Activated T-cell treated with anti-CD3 and anti-CD28 coated beads, Interleukin-2, amount 50 U/mL, for 24 hours (primary cell): ENCODE data around the gene STIM1.
A peak's percentile ranks its signal among the peaks of the same experiment; 100 is the strongest.

Source experiments
- DNase-seq: peaks from one replicate; pipeline ENCODE4 v3.0.0-alpha.2; 2020
- H3K27ac Mint-ChIP-seq: 2 replicates; pipeline ENCODE4 v1.8.0; 2020; ENCODE audit warnings: mild to moderate bottlenecking, mixed read lengths
- H3K27me3 Mint-ChIP-seq: 2 replicates; pipeline ENCODE4 v1.8.0; 2020; ENCODE audit warnings: mixed read lengths
- H3K36me3 Mint-ChIP-seq: 2 replicates; pipeline ENCODE4 v1.8.0; 2020; ENCODE audit warnings: low read depth, mixed read lengths
- H3K4me1 Mint-ChIP-seq: 2 replicates; pipeline ENCODE4 v1.8.0; 2020; ENCODE audit warnings: low read depth, mixed read lengths
- H3K4me3 Mint-ChIP-seq: 2 replicates; pipeline ENCODE4 v1.8.0; 2020; ENCODE audit warnings: mild to moderate bottlenecking, moderate library complexity, mixed read lengths
- H3K9me3 Mint-ChIP-seq: 2 replicates; pipeline ENCODE4 v1.8.0; 2020; ENCODE audit warnings: mixed read lengths

Gene STIM1

DNA sequence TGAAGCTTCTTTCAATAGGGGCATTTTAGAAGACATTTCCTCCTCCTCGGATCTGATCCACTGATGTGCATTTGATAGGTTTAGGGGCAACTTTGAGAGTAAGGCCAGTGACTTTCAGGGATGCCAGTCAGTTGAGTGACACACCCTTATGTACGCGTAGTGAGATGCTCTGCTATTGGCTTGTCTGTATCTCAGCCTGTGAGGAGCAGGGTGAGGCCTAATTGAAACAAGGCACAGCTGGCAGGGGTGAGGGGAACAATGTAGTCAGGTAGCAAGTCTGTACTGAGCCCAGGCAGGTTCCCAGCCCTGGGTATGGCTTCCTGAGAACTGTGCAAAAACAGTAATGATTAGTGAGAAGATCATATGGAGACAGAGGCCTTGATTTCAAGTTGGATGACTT lies 61.5 kb downstream of the STIM1 start:
- no peaks in the 10 kb centered on the region for H3K9me3 Mint-ChIP-seq
- peaks cover 10% of the 10 kb centered on the region for H3K36me3 Mint-ChIP-seq
- H3K4me3 Mint-ChIP-seq: no peak overlapping the region
- H3K27ac Mint-ChIP-seq: peak overlapping the region; percentile 82
- DNase-seq: peak; percentile 44
- H3K4me1 Mint-ChIP-seq: peaks cover 78% of the 10 kb centered on the region
- no peaks in the 10 kb centered on the region for H3K27me3 Mint-ChIP-seq

DNA sequence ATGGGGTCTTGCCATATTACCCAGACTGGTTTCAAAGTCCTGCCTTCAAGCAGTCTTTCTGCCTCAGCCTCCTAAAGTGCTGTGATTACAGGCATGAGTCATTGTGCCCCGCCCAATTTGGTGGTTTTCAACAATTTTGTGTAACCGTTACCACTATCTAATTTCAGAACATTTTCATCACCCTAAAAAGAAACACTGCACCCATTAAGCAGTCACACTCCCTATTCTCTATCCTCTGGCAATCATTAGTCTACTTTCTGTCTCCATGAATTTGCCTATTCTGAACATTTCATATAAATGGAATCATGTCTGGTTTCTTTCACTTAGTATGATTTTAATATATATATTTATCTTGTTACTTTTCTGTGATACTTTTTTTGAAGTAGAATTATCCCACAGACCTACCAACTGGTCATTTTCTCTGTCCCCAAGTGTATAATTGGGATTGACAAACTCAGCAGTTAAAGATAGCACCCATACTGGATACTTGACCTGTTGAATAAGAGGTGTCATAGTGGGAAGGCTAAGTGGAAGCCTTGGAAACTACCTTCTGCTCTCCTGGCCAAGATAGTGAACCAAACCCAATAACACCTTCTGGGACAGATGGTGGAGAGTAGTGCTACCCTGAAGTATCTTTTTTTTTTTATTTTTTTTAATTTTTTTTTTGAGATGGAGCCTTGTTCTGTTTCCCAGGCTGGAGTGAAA lies 64.8 kb downstream of the STIM1 start:
- H3K36me3 Mint-ChIP-seq: peaks cover 14% of the 10 kb centered on the region
- peak overlapping the region; percentile 30 for H3K4me3 Mint-ChIP-seq
- peaks cover 66% of the 10 kb centered on the region for H3K4me1 Mint-ChIP-seq
- DNase-seq: peak; percentile 69
- no peaks in the 10 kb centered on the region for H3K27me3 Mint-ChIP-seq
- peak overlapping the region; percentile 85 for H3K27ac Mint-ChIP-seq
- no peaks in the 10 kb centered on the region for H3K9me3 Mint-ChIP-seq

DNA sequence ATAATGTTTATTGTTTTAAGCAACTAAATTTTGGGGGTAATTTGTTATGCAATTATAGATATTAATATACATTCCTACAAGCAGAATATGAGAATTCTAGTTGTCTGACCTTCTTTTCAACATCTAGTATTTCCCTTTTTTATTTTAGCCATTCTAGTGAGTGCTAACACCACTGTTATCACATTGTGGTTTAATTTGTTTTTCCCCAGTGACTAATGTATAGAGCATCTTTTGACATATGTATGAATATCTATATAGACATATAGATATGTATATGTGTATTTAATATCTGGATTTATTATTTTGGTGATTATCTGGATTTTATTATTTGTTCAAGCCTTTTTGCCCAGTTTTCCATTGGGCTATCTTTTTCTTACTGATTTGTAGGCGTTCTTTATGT lies 66.6 kb downstream of the STIM1 start:
- H3K4me1 Mint-ChIP-seq: peaks cover 64% of the 10 kb centered on the region

DNA sequence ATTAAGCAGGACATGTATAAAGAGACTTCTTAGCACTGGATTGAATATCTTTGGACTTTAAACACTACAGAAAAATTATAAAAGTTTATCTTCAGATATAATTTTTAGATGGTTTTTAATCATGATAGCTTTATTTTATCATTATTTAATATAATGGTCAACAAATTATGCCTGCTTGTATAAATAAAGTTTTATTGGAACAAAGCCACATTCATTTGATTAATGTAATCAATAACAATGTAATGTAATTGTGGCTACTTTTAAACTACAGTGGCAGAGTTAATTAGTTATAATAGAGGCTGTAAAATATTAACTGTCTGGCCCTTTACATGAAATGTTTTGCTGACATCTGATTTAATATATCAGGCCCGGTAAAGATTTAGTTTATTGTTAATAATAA lies 70.0 kb downstream of the STIM1 start:
- H3K4me3 Mint-ChIP-seq: no peak overlapping the region
- H3K27me3 Mint-ChIP-seq: no peaks in the 10 kb centered on the region
- no peak overlapping the region for H3K27ac Mint-ChIP-seq
- H3K9me3 Mint-ChIP-seq: no peaks in the 10 kb centered on the region
- no peak for DNase-seq
- H3K4me1 Mint-ChIP-seq: peaks cover 53% of the 10 kb centered on the region
- H3K36me3 Mint-ChIP-seq: peaks cover 10% of the 10 kb centered on the region

More for the DNA sequence above, 66.6 kb downstream of the STIM1 start:
- no peak overlapping the region for H3K4me3 Mint-ChIP-seq
- H3K27ac Mint-ChIP-seq: no peak overlapping the region
- DNase-seq: no peak
- no peaks in the 10 kb centered on the region for H3K9me3 Mint-ChIP-seq
- peaks cover 11% of the 10 kb centered on the region for H3K36me3 Mint-ChIP-seq
- H3K27me3 Mint-ChIP-seq: no peaks in the 10 kb centered on the region

DNA sequence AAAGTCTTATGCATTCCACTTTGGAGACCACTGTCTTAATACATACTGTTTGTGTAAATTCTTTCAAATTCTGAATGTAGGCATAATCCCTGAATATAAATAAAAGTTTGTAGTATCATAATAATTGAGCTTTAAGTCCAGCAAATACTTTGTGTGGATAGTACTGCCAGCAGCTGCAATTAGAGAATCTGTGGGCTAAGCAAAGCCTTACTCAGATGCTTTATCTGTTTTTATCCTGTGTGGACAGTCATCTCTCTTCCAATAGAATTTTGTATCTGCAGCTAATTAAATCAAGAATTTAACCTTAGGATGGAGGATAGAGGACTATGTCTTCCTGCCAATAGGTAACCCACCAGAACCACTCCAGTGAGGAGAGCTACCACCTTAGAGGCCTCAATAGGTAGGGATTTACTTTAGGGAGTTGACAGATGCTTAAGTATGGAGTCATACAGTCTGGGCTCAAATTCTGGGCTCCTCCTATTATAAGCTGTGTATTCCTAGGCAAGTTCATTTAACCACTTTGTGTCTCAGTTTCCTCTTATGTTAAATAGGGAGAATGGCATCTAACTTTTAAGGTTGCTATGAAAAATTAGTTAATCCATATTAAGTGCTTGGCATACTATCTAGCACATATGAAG lies 71.1 kb downstream of the STIM1 start:
- Mint-ChIP-seq H3K27ac (peak overlapping the region; percentile 11), H3K4me3 (no peak overlapping the region), H3K27me3 (no peaks in the 10 kb centered on the region), H3K4me1 (peaks cover 49% of the 10 kb centered on the region), H3K36me3 (peaks cover 10% of the 10 kb centered on the region), H3K9me3 (no peaks in the 10 kb centered on the region)
- no peak for DNase-seq

DNA sequence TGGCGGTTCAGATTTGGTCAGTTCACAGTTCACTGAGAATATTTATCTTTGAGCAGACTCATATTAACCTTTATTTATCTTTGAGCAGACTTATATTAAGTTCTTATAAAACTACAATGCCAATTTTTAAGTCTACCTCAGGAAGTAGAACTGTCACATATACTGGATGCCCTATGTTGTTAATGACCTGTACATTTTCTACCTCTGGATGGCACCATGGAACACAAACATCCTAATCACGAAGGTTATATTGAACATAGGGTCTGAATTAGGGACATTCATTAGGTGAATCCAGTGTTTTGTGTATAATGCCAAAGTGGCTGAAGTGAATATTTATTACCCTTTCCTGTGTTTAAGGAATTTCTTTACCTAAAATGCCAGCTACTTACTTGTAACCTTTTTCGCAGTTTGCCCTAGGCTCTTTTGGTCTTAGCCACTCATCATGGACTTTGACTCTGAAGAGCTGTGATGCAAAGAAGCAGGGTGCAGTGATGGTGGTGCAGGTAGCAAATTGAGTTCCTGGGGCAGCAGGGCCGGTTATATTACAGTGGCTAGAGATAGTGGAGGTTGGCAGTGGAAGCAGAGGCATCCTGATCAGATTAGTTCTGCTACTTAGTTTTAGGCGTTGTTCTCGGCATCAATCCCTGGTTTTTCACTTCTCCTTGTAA lies 71.8 kb downstream of the STIM1 start:
- Mint-ChIP-seq H3K36me3 (peaks cover 10% of the 10 kb centered on the region), H3K4me3 (no peak overlapping the region), H3K27ac (no peak overlapping the region), H3K9me3 (no peaks in the 10 kb centered on the region), H3K4me1 (peaks cover 43% of the 10 kb centered on the region), H3K27me3 (no peaks in the 10 kb centered on the region)
- no peak for DNase-seq

DNA sequence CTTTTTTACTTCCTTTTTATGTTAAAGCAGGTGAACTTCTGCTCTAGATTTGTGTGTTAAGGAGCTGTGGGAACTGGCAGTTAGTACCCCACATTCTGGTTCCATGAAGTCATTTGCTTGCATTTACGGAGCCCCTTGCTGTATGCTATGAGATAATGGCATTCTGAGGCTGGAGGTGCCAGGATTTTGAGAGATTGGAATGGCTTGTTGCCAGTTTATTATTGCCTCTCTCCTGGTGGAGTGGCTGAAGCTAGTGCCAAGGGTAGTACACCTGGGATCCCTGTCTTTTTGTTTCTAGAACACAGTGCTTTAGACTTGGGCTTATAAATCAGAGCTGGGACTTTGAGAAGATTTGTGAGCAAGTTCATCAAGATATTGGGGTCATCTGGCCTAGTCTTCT lies 73.8 kb downstream of the STIM1 start:
- Mint-ChIP-seq H3K4me1 (peaks cover 51% of the 10 kb centered on the region), H3K9me3 (no peaks in the 10 kb centered on the region), H3K4me3 (no peak overlapping the region), H3K27me3 (no peaks in the 10 kb centered on the region), H3K27ac (peak overlapping the region; percentile 27), H3K36me3 (peaks cover 6% of the 10 kb centered on the region)
- no peak for DNase-seq

DNA sequence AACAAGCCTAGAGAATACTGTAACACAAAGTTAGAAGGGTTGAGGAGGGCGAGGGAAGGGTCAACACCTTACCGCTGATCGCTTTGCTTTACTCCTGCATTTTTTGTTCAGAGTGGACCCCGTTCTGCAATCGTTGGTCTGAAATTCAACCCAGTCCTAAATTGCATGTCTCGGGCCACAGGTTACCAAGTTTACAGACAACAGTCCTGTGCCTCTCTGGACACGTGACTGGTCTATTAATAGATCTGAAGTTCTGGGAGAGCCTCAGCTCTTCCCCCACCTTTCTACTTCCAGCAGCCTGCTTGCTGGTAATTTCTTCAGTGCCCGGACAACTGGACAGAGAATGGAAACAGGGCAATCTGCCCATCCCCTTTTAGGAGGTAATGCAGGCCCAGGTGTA lies 74.2 kb downstream of the STIM1 start:
- Mint-ChIP-seq H3K4me3 (no peak overlapping the region), H3K27ac (peak overlapping the region; percentile 27), H3K9me3 (no peaks in the 10 kb centered on the region), H3K4me1 (peaks cover 55% of the 10 kb centered on the region), H3K27me3 (no peaks in the 10 kb centered on the region), H3K36me3 (peaks cover 6% of the 10 kb centered on the region)
- DNase-seq: no peak

DNA sequence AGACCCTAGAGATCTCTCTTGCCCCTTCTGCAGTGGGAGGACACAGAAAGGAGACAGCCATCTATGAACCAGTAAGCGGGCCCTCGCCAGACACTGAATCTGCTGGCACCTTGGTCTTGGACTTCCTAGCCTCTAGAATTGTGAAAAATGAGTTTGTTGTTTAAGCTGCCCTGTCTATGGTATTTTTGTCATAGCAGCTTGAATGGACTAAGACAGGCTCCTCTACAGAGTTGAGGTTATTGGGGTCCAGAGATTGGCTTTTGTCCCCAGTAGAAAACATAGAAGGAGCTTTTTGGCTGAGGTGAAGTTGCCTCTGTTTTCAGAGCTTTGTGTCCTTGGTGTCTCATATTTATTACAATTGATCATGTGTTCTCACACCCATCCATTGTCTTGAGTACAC lies 77.2 kb downstream of the STIM1 start:
- Mint-ChIP-seq H3K27ac (no peak overlapping the region), H3K4me3 (no peak overlapping the region), H3K36me3 (peaks cover 12% of the 10 kb centered on the region), H3K4me1 (peaks cover 66% of the 10 kb centered on the region), H3K9me3 (no peaks in the 10 kb centered on the region), H3K27me3 (no peaks in the 10 kb centered on the region)
- no peak for DNase-seq

DNA sequence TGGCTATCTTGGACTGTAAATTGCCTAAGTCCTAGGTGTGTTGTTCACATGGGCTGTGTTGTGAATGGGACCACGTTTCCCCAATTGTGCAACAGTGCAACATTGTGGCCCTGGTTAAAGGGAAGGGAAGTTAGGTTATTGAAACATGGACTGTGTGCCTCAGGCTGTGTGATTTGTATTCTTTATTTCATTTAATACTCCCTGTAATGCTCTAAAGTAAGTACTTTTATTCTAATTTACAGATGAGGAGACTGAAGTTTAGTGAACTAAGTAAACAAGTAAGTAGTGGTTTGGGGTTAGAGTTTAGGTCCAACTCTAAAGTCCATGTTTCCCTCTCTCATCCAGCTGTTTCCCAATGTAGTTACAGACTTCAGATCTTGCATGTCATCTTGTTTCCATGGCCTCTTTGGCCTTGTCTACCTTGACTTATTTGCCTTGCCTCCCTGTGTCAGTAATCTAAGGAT lies 77.7 kb downstream of the STIM1 start:
- peaks cover 12% of the 10 kb centered on the region for H3K36me3 Mint-ChIP-seq
- no peaks in the 10 kb centered on the region for H3K9me3 Mint-ChIP-seq
- H3K27ac Mint-ChIP-seq: peak overlapping the region; percentile 22
- H3K27me3 Mint-ChIP-seq: no peaks in the 10 kb centered on the region
- peaks cover 65% of the 10 kb centered on the region for H3K4me1 Mint-ChIP-seq
- H3K4me3 Mint-ChIP-seq: no peak overlapping the region
- DNase-seq: no peak

DNA sequence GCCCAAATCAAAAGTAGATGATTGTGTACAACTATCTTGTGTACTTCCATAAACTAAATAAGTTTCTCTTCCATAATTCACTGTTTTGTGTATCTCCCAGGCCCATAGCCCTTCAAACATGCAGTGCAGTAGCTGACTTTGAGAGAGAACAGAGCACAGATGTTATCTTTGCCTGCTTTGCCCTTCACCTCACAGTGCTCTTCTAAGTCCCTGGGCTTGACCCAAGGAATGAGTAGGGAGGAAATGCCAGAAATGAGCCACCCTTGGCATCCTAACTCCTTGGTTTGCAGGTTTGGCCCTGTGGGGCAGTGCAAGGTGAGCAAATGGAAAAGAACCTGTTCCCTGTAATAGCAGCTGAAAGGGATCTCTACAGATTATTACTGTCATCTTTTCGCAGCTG lies 79.2 kb downstream of the STIM1 start:
- no peak for DNase-seq
- Mint-ChIP-seq H3K27ac (peak overlapping the region; percentile 24), H3K27me3 (no peaks in the 10 kb centered on the region), H3K9me3 (no peaks in the 10 kb centered on the region), H3K4me3 (no peak overlapping the region), H3K4me1 (peaks cover 69% of the 10 kb centered on the region), H3K36me3 (peaks cover 8% of the 10 kb centered on the region)

DNA sequence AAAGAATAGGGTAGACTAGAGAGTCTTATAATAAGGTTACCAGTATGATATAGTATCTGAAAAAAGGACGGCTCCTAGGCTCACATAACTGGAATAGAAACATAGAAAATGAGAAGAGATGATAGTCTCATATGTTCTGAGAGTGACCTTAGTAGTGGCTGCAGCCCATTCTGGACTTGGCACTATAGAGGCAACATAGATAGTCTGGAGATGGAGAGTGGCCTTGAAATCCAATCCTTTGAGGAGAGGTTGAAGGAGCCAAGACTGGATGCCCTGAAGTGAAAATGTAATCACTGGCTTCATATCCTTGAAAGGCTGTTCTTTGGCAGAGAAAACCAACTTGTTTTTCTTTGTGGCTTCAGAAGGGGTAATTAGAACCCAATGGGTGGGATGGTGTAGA lies 81.1 kb downstream of the STIM1 start:
- H3K9me3 Mint-ChIP-seq: no peaks in the 10 kb centered on the region
- peaks cover 71% of the 10 kb centered on the region for H3K4me1 Mint-ChIP-seq
- peaks cover 12% of the 10 kb centered on the region for H3K36me3 Mint-ChIP-seq
- H3K4me3 Mint-ChIP-seq: no peak overlapping the region
- no peak overlapping the region for H3K27ac Mint-ChIP-seq
- DNase-seq: no peak
- H3K27me3 Mint-ChIP-seq: no peaks in the 10 kb centered on the region

DNA sequence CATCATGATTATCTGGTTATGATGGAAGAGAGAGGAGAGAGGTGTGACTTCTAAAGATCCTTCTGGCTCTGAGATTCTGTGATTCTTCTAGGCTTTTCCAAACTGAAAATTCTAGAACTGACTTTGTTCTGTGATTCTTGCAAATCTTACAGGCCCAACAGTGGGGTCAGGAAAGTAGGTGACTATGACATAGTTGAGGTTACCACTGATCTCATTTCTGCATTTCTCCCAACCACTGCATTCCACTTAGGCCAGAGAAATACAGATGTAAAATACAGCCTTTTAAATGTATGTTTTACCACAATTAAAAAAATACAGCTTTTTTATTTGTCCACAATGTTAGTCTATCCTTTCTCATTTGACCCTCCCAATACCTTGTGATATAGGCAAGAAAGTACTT lies 83.7 kb downstream of the STIM1 start:
- H3K4me1 Mint-ChIP-seq: peaks cover 85% of the 10 kb centered on the region
- no peaks in the 10 kb centered on the region for H3K27me3 Mint-ChIP-seq
- no peaks in the 10 kb centered on the region for H3K9me3 Mint-ChIP-seq
- H3K36me3 Mint-ChIP-seq: peaks cover 16% of the 10 kb centered on the region
- peak overlapping the region; percentile 9 for H3K27ac Mint-ChIP-seq
- no peak for DNase-seq
- H3K4me3 Mint-ChIP-seq: no peak overlapping the region

DNA sequence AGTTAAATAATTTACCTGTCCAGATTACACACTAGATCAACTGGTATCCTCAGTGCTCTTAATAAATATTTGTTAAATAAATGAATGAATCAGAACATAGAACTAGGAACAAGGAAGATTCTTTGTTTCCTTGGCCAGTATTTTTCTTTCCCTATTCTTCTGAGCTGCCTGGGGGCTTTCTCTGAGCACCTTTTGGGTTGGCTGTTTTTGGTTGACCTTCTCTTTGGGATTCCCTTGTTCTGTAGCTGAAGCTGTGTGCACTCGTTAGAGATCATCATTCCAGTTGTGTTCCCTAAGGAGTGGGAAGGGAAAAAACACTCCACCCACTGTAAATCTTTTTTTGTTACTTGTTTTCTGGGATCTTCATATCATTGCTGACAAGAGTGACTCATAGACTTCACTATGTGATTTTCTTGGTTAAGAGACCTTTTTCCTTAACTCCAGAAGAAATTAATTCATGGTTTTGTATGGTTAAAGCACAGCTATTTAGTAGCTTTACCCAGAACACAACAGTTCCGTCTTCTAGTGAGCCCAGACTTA lies 84.3 kb downstream of the STIM1 start:
- peaks cover 85% of the 10 kb centered on the region for H3K4me1 Mint-ChIP-seq
- H3K9me3 Mint-ChIP-seq: no peaks in the 10 kb centered on the region
- H3K4me3 Mint-ChIP-seq: no peak overlapping the region
- no peak for DNase-seq
- peak overlapping the region; percentile 28 for H3K27ac Mint-ChIP-seq
- H3K36me3 Mint-ChIP-seq: peaks cover 21% of the 10 kb centered on the region
- H3K27me3 Mint-ChIP-seq: no peaks in the 10 kb centered on the region
